ENCODE results near the gene DCAF12L2. TPM values are rescaled to one million over a fixed set of nuclear protein-coding genes. Genes with fewer than 3 reads are reported as not detected.
"Not testable (repeated sequence)": the region's sequence is repeated elsewhere in the genome, so short reads cannot be mapped to it uniquely, and the experiment has no call there.

DCAF12L2 gene
- not detected for total RNA-seq
- long read RNA-seq, result 0 reads

DNA sequence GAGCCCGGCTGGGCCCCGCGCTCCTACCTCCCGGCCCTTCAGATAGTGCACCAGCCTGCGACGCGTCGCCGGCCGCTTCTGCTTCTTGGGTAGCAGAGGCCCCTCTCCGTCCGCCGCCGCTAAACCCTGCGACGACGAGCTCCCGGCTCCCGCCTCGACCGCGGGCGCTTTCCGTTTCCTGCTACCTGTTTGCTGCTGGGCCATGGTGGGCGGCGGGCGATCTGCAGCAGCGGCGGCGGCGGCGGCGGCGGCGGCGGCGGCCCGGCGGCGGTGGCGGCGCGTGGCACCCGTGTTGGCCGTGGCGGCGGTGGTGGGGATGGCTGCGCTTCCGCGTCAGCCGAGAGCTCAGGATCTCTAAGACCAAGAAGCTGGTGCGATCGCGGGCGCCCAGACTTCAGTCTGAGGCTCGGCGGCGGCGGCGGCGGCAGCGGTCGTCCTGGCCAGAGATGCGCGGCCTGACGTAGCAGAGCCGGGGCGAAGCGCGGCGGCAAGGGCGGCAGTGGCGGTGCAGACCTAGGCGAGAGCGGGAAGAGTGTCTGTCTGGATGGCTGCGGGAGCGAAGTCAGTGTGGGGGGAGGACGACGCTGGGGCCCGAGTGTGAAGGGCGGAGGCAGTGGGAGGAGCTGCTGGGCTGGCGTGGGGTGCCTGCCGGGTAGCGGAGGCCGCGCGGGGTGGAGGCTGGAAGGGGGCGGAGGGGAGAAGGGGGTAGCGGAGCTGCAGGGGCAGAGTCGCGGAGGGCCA, at the start of gene DCAF12L2:
Gene DCAF12L2 (minus strand): TSS at position 569 of the 741 bp plus-strand sequence. CDS start 365 bp downstream, at position 204.
- intact Hi-C loops (cut with DNase I), result no loop called here
- DNase-seq (ENCODE audit: low spot score), result no peak

DNA sequence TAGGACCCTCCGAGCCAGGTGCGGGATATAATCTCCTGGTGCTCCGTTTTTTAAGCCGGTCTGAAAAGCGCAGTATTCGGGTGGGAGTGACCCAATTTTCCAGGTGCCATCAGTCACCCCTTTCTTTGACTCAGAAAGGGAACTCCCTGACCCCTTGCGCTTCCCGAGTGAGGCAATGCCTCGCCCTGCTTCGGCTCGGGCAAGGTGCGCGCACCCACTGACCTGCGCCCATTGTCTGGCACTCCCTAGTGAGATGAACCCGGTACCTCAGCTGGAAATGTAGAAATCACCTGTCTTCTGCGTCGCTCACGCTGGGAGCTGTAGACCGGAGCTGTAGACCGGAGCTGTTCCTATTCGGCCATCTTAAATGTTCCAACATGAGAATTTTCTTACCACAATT, 24.8 kb upstream of the DCAF12L2 start:
- intact Hi-C loops (cut with DNase I); DNase-seq (ENCODE audit: low spot score): not testable (repeated sequence)

DNA sequence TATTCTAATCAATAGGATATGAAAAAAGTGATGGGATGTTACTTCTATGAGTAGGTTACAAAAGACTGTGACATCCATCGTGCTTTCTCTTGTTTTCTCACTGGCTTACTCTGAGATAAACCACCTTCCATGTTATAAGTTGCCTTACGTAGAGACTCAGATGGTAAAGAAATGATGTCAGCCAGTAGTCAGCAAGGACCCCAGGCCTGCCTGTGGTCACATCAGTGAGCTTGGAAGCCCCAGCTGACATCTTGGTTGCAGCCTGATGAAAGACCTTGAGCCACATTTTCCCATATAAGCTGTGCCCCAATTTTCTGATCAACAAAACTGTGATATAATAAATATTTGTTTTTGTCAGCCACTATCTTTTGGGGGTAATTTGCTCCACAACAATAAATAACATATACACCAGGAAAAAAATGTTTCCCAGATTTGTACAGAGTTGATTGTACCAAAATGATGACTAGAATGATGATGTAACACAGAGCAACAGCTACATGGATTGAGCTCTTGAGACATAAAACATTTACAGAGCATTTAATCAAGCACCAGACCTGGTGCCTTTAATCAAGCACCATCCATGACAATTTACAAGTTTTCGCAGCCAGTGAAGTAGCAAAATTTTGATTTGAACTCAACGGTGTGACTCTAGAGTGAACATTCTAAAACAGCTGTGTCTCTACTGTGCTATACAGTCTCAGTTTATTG, 11.2 kb upstream of the DCAF12L2 start:
- DNase-seq (ENCODE audit: low spot score), result no peak
- intact Hi-C loops (cut with DNase I), result no loop called here

DNA sequence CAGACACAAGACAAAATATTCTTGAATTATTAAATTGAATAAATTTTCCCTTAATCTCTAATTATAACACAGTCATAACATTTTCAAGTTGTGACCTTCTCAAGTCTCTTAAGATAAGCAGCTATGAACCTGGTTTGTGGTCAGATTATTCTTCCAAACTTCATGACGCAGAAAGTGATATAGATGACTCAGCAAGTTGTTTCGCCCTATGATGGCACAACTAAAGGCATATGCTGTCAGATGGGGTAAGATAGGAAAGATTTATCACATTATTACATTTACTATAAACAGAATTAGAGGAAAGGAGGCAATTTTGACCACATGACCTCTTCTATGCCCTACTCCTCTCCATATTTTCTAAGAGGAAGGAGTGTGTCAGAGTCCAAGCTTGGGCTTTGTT, 4.6 kb upstream of the DCAF12L2 start:
- intact Hi-C loops (cut with DNase I), result no loop called here
- no peak for DNase-seq (ENCODE audit: low spot score)

GRCh38 chrX:126167560-126167959, 1.5 kb upstream of the DCAF12L2 start:
- intact Hi-C loops (cut with DNase I), result no loop called here
- no peak for DNase-seq (ENCODE audit: low spot score)

- DNase-seq (ENCODE audit: low spot score), result no peak
- intact Hi-C loops (cut with DNase I), result no loop called here
Measured at GRCh38 chrX:126165401-126165720, 728 bp downstream of the DCAF12L2 start.

GRCh38 chrX:126164689-126165400, 1.2 kb downstream of the DCAF12L2 start:
- DNase-seq (ENCODE audit: low spot score), result no peak
- intact Hi-C loops (cut with DNase I), result no loop called here

DNA sequence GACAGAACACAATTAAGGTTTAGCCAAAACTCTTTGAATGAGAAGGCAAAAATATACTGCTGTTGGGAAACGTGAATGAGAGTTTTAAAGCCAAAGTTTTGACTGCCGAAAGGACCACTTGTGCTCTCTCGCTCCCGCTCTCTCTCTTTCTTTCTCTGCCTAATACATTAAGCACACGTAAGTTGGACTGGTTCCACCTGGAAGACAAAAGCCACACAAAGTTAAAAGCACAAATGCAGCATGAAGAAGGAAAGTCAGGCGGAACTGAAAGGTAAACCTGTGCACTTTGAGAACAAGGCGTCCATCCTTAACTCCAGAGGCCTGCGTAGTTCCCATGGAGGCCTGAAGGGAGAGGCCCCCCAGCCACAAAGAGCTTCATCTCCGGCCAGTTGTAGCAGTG, 1.9 kb downstream of the DCAF12L2 start:
- DNase-seq (ENCODE audit: low spot score), result no peak
- intact Hi-C loops (cut with DNase I), result no loop called here

DNA sequence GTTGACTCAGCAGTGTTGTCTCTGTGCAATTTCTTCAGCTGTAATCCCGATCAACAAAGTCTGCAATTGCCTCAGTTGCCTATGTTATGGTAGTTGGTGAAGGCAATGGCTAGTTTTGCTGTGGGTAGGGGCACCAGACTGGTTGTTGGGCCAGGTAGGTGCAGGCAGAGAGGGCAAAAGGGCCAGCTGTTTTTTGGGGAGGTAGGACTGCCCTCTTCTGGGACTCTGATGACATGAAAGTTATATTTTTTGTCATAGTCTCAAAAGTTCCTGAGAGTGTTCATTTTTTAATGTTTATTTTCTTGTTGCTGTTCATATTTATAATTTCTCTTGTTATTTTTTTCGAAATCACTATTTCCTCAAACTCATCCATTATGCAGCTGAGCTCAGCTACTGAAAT, 25.1 kb downstream of the DCAF12L2 start:
- no peak for DNase-seq (ENCODE audit: low spot score)
- intact Hi-C loops (cut with DNase I), result no loop called here

DNA sequence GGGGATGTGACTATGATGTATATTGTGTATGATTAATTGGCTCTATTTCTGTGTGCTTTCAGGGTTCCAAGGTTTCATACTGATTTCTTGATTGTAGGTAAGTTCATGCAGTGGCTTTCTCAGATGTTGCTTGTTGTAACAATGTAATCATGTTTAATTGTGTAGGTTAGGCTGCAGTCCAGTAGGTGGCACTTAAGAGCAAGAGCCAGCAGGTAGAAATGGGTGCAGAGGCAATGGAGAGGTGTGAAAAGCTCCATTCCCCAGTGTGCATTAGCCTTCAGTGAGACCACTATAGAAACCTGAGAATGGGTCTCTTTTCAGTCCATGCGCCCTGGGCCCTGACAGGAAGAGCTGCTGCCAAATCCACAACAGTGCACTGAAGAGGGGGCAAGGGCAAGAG, 28.2 kb downstream of the DCAF12L2 start:
- DNase-seq (ENCODE audit: low spot score), result no peak
- intact Hi-C loops (cut with DNase I), result no loop called here

DNA sequence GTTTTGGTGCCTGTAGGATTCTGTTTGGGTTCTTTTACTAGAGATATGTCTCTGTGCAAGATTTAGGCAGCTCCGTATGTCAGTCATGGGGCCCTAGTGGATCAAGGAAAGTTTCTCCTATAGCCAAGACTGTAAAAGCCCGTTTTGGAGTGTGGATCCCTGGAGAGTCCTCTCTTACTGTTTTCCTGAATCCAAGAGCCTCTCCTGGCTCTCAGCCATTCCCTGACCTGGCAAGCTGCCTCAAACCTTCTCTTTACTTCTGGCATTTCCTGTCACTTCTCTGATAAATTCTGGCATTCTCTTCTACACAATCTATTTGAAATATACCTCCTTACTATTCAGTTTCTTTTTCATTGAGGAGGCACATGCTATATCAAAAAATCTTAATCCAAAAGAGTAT, 41.4 kb downstream of the DCAF12L2 start:
- intact Hi-C loops (cut with DNase I), result no loop called here
- DNase-seq (ENCODE audit: low spot score), result no peak
